ENCODE results near the gene SOX13. TPM values are rescaled to one million over a fixed set of nuclear protein-coding genes. Genes with fewer than 3 reads are reported as not detected.

The SOX13 gene
- total RNA-seq, 1 experiment from 2014 or later: 81.9 TPM

GRCh38 chr1:204128464-204128963 lies 55.6 kb downstream of the SOX13 start:
- ChIA-PET CTCF (interaction anchor here (0.5 to 3.8 kb wide), 9 partner anchors 34 to 448 kb away, joined by 4 to 55 read pairs (median 6); partner anchors contain the start of gene SNRPE), POLR2A (ENCODE audit: unreplicated experiment) (interaction anchor here (0.6 kb wide), 1 partner anchor 257 kb away, joined by 3 read pairs; no protein-coding TSS in a partner anchor)
- peaks cover 57% of the 10 kb centered on the region for H3K4me1 ChIP-seq (ENCODE audit: insufficient read depth, low read length)
- H3F3A ChIP-seq (ENCODE audit: low read length, unreplicated experiment): no peaks in the 10 kb centered on the region
- H3K36me3 ChIP-seq (ENCODE audit: low read depth, low read length): peaks cover 22% of the 10 kb centered on the region
- no peak for TF ChIP-seq EZH2phosphoT487 (IDR thresholded peaks at IDR 0.05; ENCODE audit: borderline replicate concordance, low read length)
- TF ChIP-seq CTCF (conservative IDR thresholded peaks at IDR 0.05; ENCODE audit: low read depth, low read length): no peak
- TF ChIP-seq EZH2 (IDR thresholded peaks at IDR 0.05; ENCODE audit: low read length, unreplicated experiment): no peak
- no peaks in the 10 kb centered on the region for H3K79me2 ChIP-seq (ENCODE audit: low read length)
- 0 out of 2 replicates have a peak overlapping the region, but pooled peaks have one; percentile 12 for H3K27ac ChIP-seq (ENCODE audit: low read length)
- no peaks in the 10 kb centered on the region for H4K20me1 ChIP-seq (ENCODE audit: low read length)
- DNase-seq (peak; percentile 33), ATAC-seq (no peak)
- H3K9ac ChIP-seq (ENCODE audit: low read length): no peak overlapping the region
- H3K9me3 ChIP-seq (ENCODE audit: low read length): no peaks in the 10 kb centered on the region
- intact Hi-C loops (cut with micrococcal nuclease): no loop called here
- H2AFZ ChIP-seq (ENCODE audit: low read length): no peak overlapping the region
- no peak overlapping the region for H3K4me3 ChIP-seq (ENCODE audit: low read length)
- no peaks in the 10 kb centered on the region for H3K9me2 ChIP-seq (replicated peaks; ENCODE audit: low read length)
- TSS peak; percentile 3 for BruUV-seq (replicated peaks)
- H3K4me2 ChIP-seq (ENCODE audit: low read length): peak overlapping the region; percentile 79
- H3K27me3 ChIP-seq (ENCODE audit: low read length): no peaks in the 10 kb centered on the region

GRCh38 chr1:204128964-204129896 lies 56.3 kb downstream of the SOX13 start:
- DNase-seq: peak; percentile 77
- Histone ChIP-seq H2AFZ (ENCODE audit: low read length) (peak overlapping the region; percentile 36), H3K9ac (ENCODE audit: low read length) (peak overlapping the region; percentile 25), H3K27ac (ENCODE audit: low read length) (peak overlapping the region; percentile 55), H4K20me1 (ENCODE audit: low read length) (no peaks in the 10 kb centered on the region), H3K9me2 (replicated peaks; ENCODE audit: low read length) (no peaks in the 10 kb centered on the region), H3F3A (ENCODE audit: low read length, unreplicated experiment) (no peaks in the 10 kb centered on the region), H3K4me3 (ENCODE audit: low read length) (peak overlapping the region; percentile 46), H3K4me1 (ENCODE audit: insufficient read depth, low read length) (peaks cover 57% of the 10 kb centered on the region), H3K27me3 (ENCODE audit: low read length) (no peaks in the 10 kb centered on the region), H3K79me2 (ENCODE audit: low read length) (no peaks in the 10 kb centered on the region), H3K36me3 (ENCODE audit: low read depth, low read length) (peaks cover 21% of the 10 kb centered on the region), H3K4me2 (ENCODE audit: low read length) (peak overlapping the region; percentile 79), H3K9me3 (ENCODE audit: low read length) (no peaks in the 10 kb centered on the region)
- ChIA-PET POLR2A (ENCODE audit: unreplicated experiment) (interaction anchor here (0.6 kb wide), 1 partner anchor 258 kb away, joined by 3 read pairs; no protein-coding TSS in a partner anchor), CTCF (interaction anchor here (0.5 to 3.8 kb wide), 13 partner anchors 25 to 449 kb away, joined by 3 to 55 read pairs (median 4); partner anchors contain the start of gene SNRPE)
- peak; percentile 44 for ATAC-seq
- TF ChIP-seq CTCF (conservative IDR thresholded peaks at IDR 0.05; ENCODE audit: low read depth, low read length) (peak; percentile 88), EZH2phosphoT487 (IDR thresholded peaks at IDR 0.05; ENCODE audit: borderline replicate concordance, low read length) (no peak), EZH2 (IDR thresholded peaks at IDR 0.05; ENCODE audit: low read length, unreplicated experiment) (no peak)
- BruUV-seq (replicated peaks): no TSS peak
- intact Hi-C loops (cut with micrococcal nuclease): loop anchor here (1.0 kb wide), 2 partner anchors 42 to 258 kb away; no protein-coding TSS in a partner anchor

All from PC-3 (cell line).